ENCODE results near the gene BAG3. TPM values are rescaled to one million over a fixed set of nuclear protein-coding genes. Genes with fewer than 3 reads are reported as not detected.

The BAG3 gene
- total and polyA plus RNA-seq, 12 donors: 42.5 to 193 (median 145) TPM

GRCh38 chr10:119693262-119693957 is 42.2 kb downstream of the BAG3 start:
- Histone ChIP-seq H3K36me3 (no peaks in the 10 kb centered on the region), H3K9me3 (no peaks in the 10 kb centered on the region), H3K4me1 (no peaks in the 10 kb centered on the region), H3K27me3 (peaks cover 0 to 4% (median 0%) of the 10 kb centered on the region in 7 donors), H3K27ac (no peak overlapping the region), H3K4me3 (no peak overlapping the region)
- ATAC-seq (no peak), DNase-seq (no peak)
- TF ChIP-seq CTCF (IDR thresholded peaks at IDR 0.05): no peak
- intact Hi-C loops (cut with DNase I): no loop called here
- 76 to 81% methylated on average over 6 of the region's 6 CpGs for WGBS, 2 donors

DNA sequence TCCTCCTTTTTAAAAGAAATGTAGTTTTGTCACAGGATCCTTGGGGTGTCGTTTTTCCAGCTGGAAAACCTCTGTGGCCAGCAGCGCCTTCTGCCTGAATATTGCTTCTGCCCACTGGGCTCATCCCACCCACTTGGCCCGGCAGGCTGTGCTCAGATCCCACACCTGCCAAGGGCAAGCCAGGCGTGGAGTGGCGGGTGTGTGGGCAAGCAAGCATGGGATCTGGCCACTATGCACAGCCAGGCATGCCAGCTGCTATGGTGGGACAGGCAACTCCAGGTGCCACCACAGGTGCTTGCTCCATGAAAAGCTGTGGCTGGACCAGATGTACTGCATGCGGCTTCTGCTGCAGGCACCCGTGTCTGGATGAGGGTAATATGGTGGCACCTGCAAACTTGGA is 43.4 kb downstream of the BAG3 start:
- no peaks in the 10 kb centered on the region for H3K4me1 ChIP-seq
- ATAC-seq (no peak), DNase-seq (no peak)
- 89 to 91% methylated on average over 7 of the region's 7 CpGs for WGBS, 2 donors
- H3K9me3 ChIP-seq: no peaks in the 10 kb centered on the region
- TF ChIP-seq CTCF (IDR thresholded peaks at IDR 0.05): no peak
- no peak overlapping the region for H3K27ac ChIP-seq
- intact Hi-C loops (cut with DNase I): no loop called here
- no peaks in the 10 kb centered on the region for H3K36me3 ChIP-seq
- H3K27me3 ChIP-seq: peaks cover 0 to 4% (median 0%) of the 10 kb centered on the region in 7 donors
- no peak overlapping the region for H3K4me3 ChIP-seq

GRCh38 chr10:119700321-119700954 is 49.3 kb downstream of the BAG3 start:
- TF ChIP-seq CTCF (IDR thresholded peaks at IDR 0.05): no peak
- no peak for ATAC-seq
- Histone ChIP-seq H3K27ac (peak overlapping the region in 1 of 10 donors; percentile 20), H3K4me3 (no peak overlapping the region), H3K9me3 (no peaks in the 10 kb centered on the region), H3K4me1 (peaks cover 0 to 24% (median 0%) of the 10 kb centered on the region in 9 donors), H3K27me3 (peaks cover 0 to 2% (median 0%) of the 10 kb centered on the region in 7 donors), H3K36me3 (no peaks in the 10 kb centered on the region)
- WGBS, 2 donors: 83 to 89% methylated on average over 4 of the region's 4 CpGs
- intact Hi-C loops (cut with DNase I): no loop called here
- DNase-seq: no peak

DNA sequence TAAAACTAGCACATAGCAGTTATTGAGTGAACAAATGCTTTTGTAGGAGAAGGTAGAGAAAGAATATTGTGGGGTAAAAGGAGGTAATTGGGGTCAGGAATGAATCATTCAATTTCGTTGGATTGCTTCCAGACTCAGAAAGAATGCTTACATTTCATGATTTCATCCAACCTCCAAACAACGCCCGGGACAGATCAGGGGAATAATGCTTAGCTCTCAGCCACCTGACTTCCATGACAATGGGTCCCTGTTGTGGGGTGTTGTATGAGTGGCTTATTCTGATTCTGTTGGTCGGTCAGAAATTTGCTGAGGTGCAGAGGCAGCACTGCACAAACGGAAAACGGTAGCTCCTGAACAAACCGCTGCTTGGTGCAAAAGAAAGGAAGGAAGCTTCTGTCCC is 50.7 kb downstream of the BAG3 start:
- DNase-seq (no peak), ATAC-seq (no peak)
- Histone ChIP-seq H3K4me3 (no peak overlapping the region), H3K27me3 (no peaks in the 10 kb centered on the region), H3K9me3 (peaks cover 0 to 8% (median 0%) of the 10 kb centered on the region in 11 donors), H3K36me3 (no peaks in the 10 kb centered on the region), H3K4me1 (peaks cover 0 to 27% (median 0%) of the 10 kb centered on the region in 9 donors), H3K27ac (no peak overlapping the region)
- TF ChIP-seq CTCF (IDR thresholded peaks at IDR 0.05): no peak
- intact Hi-C loops (cut with DNase I): no loop called here
- WGBS, 2 donors: 49 to 51% methylated on average over 7 of the region's 7 CpGs

Data from heart right ventricle (tissue), 16 donors.